ENCODE data around the gene CCDC43.
"Not testable (repeated sequence)": the region's sequence is repeated elsewhere in the genome, so short reads cannot be mapped to it uniquely, and the experiment has no call there.

CCDC43 gene

GRCh38 chr17:44689477-44690217 is at the start of gene CCDC43:
CCDC43 (minus strand) TSS chr17:44689776; CDS start chr17:44689753, 23 bp downstream.
- Histone ChIP-seq H3K27me3 (ENCODE audit: control insufficient read depth in 5 of 5, insufficient read depth in 4 of 5, low read length in 5 of 5) (no peaks in the 10 kb centered on the region), H3K9me3 (ENCODE audit: control insufficient read depth in 5 of 5, low read length in 5 of 5) (no peaks in the 10 kb centered on the region), H3K27ac (ENCODE audit: low read depth, low read length) (peak within 1 kb of the TSS; percentile 70), H3K4me1 (ENCODE audit: control insufficient read depth in 5 of 5, insufficient read depth in 5 of 5, low read length in 5 of 5) (peaks cover 0 to 23% (median 20%) of the 10 kb centered on the region in 5 donors), H3K36me3 (ENCODE audit: control insufficient read depth in 5 of 5, insufficient read depth in 5 of 5, low read length in 5 of 5) (peaks cover 0 to 6% (median 3%) of the 10 kb centered on the region in 5 donors), H3K4me3 (ENCODE audit: low read depth in 1 of 5, low read length in 5 of 5) (peak within 1 kb of the TSS; percentile 85 to 99 (median 98)), H3K9ac (ENCODE audit: low read length in 5 of 5) (peak within 1 kb of the TSS; percentile 70 to 98 (median 94))

GRCh38 chr17:44738214-44738906 is 48.8 kb upstream of the CCDC43 start:
- Histone ChIP-seq H3K36me3 (ENCODE audit: control insufficient read depth in 5 of 5, insufficient read depth in 5 of 5, low read length in 5 of 5) (peaks cover 0 to 34% (median 7%) of the 10 kb centered on the region in 5 donors), H3K27me3 (ENCODE audit: control insufficient read depth in 5 of 5, insufficient read depth in 4 of 5, low read length in 5 of 5) (no peaks in the 10 kb centered on the region), H3K9ac (ENCODE audit: low read length in 5 of 5) (no peak overlapping the region), H3K4me1 (ENCODE audit: control insufficient read depth in 5 of 5, insufficient read depth in 5 of 5, low read length in 5 of 5) (no peaks in the 10 kb centered on the region), H3K9me3 (ENCODE audit: control insufficient read depth in 5 of 5, low read length in 5 of 5) (no peaks in the 10 kb centered on the region), H3K27ac (ENCODE audit: low read depth, low read length) (no peak overlapping the region), H3K4me3 (ENCODE audit: low read depth in 1 of 5, low read length in 5 of 5) (no peak overlapping the region)

DNA sequence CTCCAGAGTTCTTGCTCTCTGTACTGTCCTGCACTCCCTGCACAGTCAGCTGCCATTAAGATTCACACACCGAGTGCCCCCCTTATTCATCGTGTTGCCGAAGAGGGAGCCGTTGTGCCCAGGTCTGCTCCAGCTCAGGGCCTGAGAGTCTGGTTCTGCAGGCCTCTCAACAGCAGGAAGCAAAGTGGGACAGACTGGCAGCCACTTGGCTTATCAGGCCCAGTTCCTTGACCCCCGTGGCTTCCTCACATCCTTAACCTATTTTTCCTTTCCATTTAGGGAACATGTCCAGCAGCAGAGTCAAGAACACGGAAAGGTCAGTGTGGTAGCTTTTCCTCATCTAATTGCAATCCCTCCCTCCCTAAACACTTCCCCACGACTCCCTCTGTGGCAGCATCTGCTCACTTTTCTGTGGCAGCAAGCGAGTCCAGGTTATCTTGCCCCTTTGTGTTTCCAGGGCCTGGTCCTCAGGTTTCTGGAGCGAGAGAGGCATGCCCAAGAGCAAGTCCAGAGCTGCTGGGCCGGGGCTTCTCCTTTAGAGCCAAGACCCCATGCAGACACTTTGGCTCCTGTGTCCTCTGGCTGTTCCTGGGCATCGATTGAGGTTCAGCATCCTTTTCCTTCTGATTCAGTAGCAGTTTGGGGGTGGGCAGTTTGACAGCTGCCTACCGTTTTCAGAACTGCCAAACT is 47.1 kb upstream of the CCDC43 start:
- H3K27me3 ChIP-seq (ENCODE audit: control insufficient read depth in 5 of 5, insufficient read depth in 4 of 5, low read length in 5 of 5): no peaks in the 10 kb centered on the region
- H3K9ac ChIP-seq (ENCODE audit: low read length in 5 of 5): no peak overlapping the region
- no peak overlapping the region for H3K4me3 ChIP-seq (ENCODE audit: low read depth in 1 of 5, low read length in 5 of 5)
- H3K9me3 ChIP-seq (ENCODE audit: control insufficient read depth in 5 of 5, low read length in 5 of 5): no peaks in the 10 kb centered on the region
- no peak overlapping the region for H3K27ac ChIP-seq (ENCODE audit: low read depth, low read length)
- no peaks in the 10 kb centered on the region for H3K4me1 ChIP-seq (ENCODE audit: control insufficient read depth in 5 of 5, insufficient read depth in 5 of 5, low read length in 5 of 5)
- H3K36me3 ChIP-seq (ENCODE audit: control insufficient read depth in 5 of 5, insufficient read depth in 5 of 5, low read length in 5 of 5): peaks cover 0 to 37% (median 7%) of the 10 kb centered on the region in 5 donors

- no peak overlapping the region for H3K27ac ChIP-seq (ENCODE audit: low read depth, low read length)
- H3K9ac ChIP-seq (ENCODE audit: low read length in 5 of 5): no peak overlapping the region
- no peaks in the 10 kb centered on the region for H3K27me3 ChIP-seq (ENCODE audit: control insufficient read depth in 5 of 5, insufficient read depth in 4 of 5, low read length in 5 of 5)
- no peaks in the 10 kb centered on the region for H3K4me1 ChIP-seq (ENCODE audit: control insufficient read depth in 5 of 5, insufficient read depth in 5 of 5, low read length in 5 of 5)
- peaks cover 0 to 44% (median 6%) of the 10 kb centered on the region in 5 donors for H3K36me3 ChIP-seq (ENCODE audit: control insufficient read depth in 5 of 5, insufficient read depth in 5 of 5, low read length in 5 of 5)
- H3K4me3 ChIP-seq (ENCODE audit: low read depth in 1 of 5, low read length in 5 of 5): no peak overlapping the region
- H3K9me3 ChIP-seq (ENCODE audit: control insufficient read depth in 5 of 5, low read length in 5 of 5): no peaks in the 10 kb centered on the region
Observed at GRCh38 chr17:44734272-44734671, 44.7 kb upstream of the CCDC43 start.

DNA sequence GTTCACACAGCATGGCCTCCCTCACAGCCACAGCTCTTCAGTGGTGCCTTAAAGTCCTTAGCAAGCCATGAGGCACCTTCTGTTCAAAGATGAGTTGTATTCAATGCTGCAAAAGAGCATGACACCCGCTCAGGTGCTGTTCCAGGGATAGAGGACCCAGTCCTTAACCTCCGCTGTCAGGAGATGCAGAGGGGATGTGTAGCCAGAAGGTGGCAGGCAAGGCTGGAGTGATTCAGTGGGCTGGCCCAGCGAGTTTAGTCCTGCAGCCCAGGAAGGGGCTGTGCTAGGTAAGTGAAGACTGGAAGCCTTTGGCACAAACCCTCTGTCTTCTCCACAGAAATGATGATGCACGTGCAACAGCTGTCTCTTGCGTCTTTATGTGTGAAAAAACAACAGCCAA is 44.2 kb upstream of the CCDC43 start:
- Histone ChIP-seq H3K36me3 (ENCODE audit: control insufficient read depth in 5 of 5, insufficient read depth in 5 of 5, low read length in 5 of 5) (peaks cover 0 to 40% (median 6%) of the 10 kb centered on the region in 5 donors), H3K9me3 (ENCODE audit: control insufficient read depth in 5 of 5, low read length in 5 of 5) (no peaks in the 10 kb centered on the region), H3K27me3 (ENCODE audit: control insufficient read depth in 5 of 5, insufficient read depth in 4 of 5, low read length in 5 of 5) (no peaks in the 10 kb centered on the region), H3K27ac (ENCODE audit: low read depth, low read length) (no peak overlapping the region), H3K4me3 (ENCODE audit: low read depth in 1 of 5, low read length in 5 of 5) (no peak overlapping the region), H3K4me1 (ENCODE audit: control insufficient read depth in 5 of 5, insufficient read depth in 5 of 5, low read length in 5 of 5) (no peaks in the 10 kb centered on the region), H3K9ac (ENCODE audit: low read length in 5 of 5) (no peak overlapping the region)

GRCh38 chr17:44726121-44726520 is 36.5 kb upstream of the CCDC43 start:
- not testable (repeated sequence) for H3K27me3 ChIP-seq (ENCODE audit: control insufficient read depth in 5 of 5, insufficient read depth in 4 of 5, low read length in 5 of 5); H3K4me1 ChIP-seq (ENCODE audit: control insufficient read depth in 5 of 5, insufficient read depth in 5 of 5, low read length in 5 of 5); H3K9ac ChIP-seq (ENCODE audit: low read length in 5 of 5); H3K27ac ChIP-seq (ENCODE audit: low read depth, low read length); H3K9me3 ChIP-seq (ENCODE audit: control insufficient read depth in 5 of 5, low read length in 5 of 5); H3K4me3 ChIP-seq (ENCODE audit: low read depth in 1 of 5, low read length in 5 of 5)
- H3K36me3 ChIP-seq (ENCODE audit: control insufficient read depth in 5 of 5, insufficient read depth in 5 of 5, low read length in 5 of 5): peaks cover 0 to 41% (median 10%) of the 10 kb centered on the region in 5 donors

DNA sequence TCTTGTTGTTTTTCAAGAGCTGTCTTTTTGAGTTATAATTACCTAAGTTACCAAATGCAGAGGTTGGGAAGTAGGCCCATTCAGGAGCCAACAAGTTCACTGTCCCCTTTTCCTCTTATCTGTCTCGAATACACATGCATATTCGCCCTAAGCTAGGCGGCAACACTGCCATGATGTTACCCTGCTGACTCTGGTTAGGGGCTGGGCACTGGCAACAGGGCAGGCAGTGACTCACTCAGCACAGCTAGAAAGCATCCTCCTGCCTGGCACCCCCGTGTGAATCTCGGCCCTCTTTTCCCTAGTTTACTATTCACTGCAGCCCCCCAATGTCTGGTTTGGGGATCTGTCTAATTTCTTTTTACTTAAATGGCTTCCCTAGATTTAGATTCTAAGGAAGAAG is 32.7 kb upstream of the CCDC43 start:
- H3K4me3 ChIP-seq (ENCODE audit: low read depth in 1 of 5, low read length in 5 of 5): no peak overlapping the region
- H3K36me3 ChIP-seq (ENCODE audit: control insufficient read depth in 5 of 5, insufficient read depth in 5 of 5, low read length in 5 of 5): peaks cover 0 to 32% (median 6%) of the 10 kb centered on the region in 5 donors
- H3K27ac ChIP-seq (ENCODE audit: low read depth, low read length): no peak overlapping the region
- H3K4me1 ChIP-seq (ENCODE audit: control insufficient read depth in 5 of 5, insufficient read depth in 5 of 5, low read length in 5 of 5): no peaks in the 10 kb centered on the region
- no peak overlapping the region for H3K9ac ChIP-seq (ENCODE audit: low read length in 5 of 5)
- no peaks in the 10 kb centered on the region for H3K9me3 ChIP-seq (ENCODE audit: control insufficient read depth in 5 of 5, low read length in 5 of 5)
- H3K27me3 ChIP-seq (ENCODE audit: control insufficient read depth in 5 of 5, insufficient read depth in 4 of 5, low read length in 5 of 5): no peaks in the 10 kb centered on the region

DNA sequence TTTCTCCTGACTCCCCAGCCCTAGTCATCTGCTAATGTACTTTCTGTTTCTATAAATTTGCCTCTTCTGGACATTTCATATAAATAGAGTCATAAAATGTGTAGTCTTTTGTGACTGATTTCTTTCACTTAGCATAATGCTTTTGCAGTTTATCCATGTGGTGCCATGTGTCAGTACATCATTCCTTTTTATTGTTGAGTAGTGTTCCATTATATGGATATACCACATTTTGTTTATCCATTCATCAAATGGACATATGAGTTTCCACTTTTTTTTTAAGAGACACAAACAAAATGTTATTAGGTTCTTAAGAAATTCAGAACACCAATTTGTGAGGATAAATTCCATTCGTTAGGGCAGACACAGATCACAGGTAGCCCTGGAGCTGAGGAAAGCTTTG is 29.9 kb upstream of the CCDC43 start:
- Histone ChIP-seq H3K27me3 (ENCODE audit: control insufficient read depth in 5 of 5, insufficient read depth in 4 of 5, low read length in 5 of 5) (no peaks in the 10 kb centered on the region), H3K9me3 (ENCODE audit: control insufficient read depth in 5 of 5, low read length in 5 of 5) (no peaks in the 10 kb centered on the region), H3K4me1 (ENCODE audit: control insufficient read depth in 5 of 5, insufficient read depth in 5 of 5, low read length in 5 of 5) (no peaks in the 10 kb centered on the region), H3K4me3 (ENCODE audit: low read depth in 1 of 5, low read length in 5 of 5) (no peak overlapping the region), H3K36me3 (ENCODE audit: control insufficient read depth in 5 of 5, insufficient read depth in 5 of 5, low read length in 5 of 5) (peaks cover 0 to 24% (median 6%) of the 10 kb centered on the region in 5 donors), H3K27ac (ENCODE audit: low read depth, low read length) (no peak overlapping the region), H3K9ac (ENCODE audit: low read length in 5 of 5) (no peak overlapping the region)

GRCh38 chr17:44708401-44709263 is 19.1 kb upstream of the CCDC43 start, which contains the start of gene DBF4B:
DBF4B (plus strand) TSS chr17:44708665; CDS start chr17:44708821, 156 bp downstream.
- peak within 1 kb of the TSS; percentile 77 to 94 (median 91) for H3K9ac ChIP-seq (ENCODE audit: low read length in 5 of 5)
- peaks cover 5 to 20% (median 19%) of the 10 kb centered on the region in 5 donors for H3K4me1 ChIP-seq (ENCODE audit: control insufficient read depth in 5 of 5, insufficient read depth in 5 of 5, low read length in 5 of 5)
- H3K36me3 ChIP-seq (ENCODE audit: control insufficient read depth in 5 of 5, insufficient read depth in 5 of 5, low read length in 5 of 5): peaks cover 0 to 2% (median 0%) of the 10 kb centered on the region in 5 donors
- peak within 1 kb of the TSS; percentile 47 for H3K27ac ChIP-seq (ENCODE audit: low read depth, low read length)
- H3K27me3 ChIP-seq (ENCODE audit: control insufficient read depth in 5 of 5, insufficient read depth in 4 of 5, low read length in 5 of 5): no peaks in the 10 kb centered on the region
- H3K9me3 ChIP-seq (ENCODE audit: control insufficient read depth in 5 of 5, low read length in 5 of 5): no peaks in the 10 kb centered on the region
- H3K4me3 ChIP-seq (ENCODE audit: low read depth in 1 of 5, low read length in 5 of 5): peak within 1 kb of the TSS; percentile 83 to 100 (median 92)

Measured in subcutaneous abdominal adipose tissue (tissue), 5 donors.